D341Med (cell line): ENCODE measurements around the gene RBBP7.

Experiments
- DNase-seq: peaks from one replicate; pipeline ENCODE4 v3.0.0; 2012; ENCODE audit warnings: low spot score

RBBP7 gene

DNA sequence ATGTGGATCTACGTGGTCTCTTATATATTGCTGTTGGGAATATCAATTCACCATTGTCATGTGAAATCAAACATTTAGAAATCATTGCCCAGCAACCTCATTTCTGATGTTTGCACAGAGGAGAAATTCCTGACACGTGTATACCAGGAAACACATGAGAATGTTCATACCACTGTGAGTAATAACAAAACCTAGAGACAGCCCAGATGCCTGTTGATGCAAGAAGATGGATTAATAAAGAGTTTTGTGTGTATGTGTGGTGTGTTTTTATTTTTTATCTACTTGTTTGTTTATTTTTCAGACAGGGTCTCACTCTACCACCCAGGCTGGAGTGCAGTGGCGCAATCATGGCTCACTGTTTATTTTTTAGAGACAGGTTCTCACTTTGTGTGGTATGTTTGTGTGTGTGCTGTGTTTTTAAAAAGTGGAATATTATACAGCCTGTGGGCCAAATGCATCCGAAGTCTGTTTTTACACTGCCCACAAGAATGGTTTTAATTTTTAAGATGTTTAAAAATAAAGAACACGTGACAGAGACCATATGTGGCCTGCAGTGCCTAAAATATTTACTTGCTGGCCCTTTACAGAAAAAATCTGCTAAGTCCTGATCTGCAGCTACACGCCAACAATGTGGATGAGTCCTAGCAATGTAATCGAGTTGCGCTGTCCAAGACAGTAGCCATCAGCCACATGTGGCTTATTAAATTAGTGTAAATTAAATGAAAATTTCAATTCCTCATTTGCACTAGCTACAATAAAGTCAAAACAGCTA lies 44.7 kb downstream of the RBBP7 start:
- DNase-seq, result no peak

- no peak for DNase-seq
These were observed 47.4 kb downstream of the RBBP7 start for GRCh38 chrX:16822723-16823122.

DNA sequence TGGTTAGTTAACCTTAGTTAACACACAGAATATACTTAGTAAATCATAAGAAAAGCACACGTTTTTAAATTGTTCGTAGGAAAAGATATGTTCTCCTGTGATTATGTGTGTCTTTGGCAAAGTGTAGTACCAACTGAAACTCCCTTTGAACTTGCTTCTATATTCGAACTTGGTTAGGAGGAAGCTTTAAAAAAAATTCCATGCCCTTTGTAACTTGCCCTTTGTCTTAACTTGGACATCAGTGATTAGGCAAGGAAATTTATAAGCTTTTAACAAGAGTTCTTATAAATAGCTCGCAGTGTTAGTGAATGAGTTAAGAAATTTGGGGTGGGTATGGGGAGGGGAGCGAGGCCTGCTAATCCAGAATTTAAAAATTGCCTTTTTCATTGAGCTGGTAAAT lies 50.5 kb downstream of the RBBP7 start:
- DNase-seq, result no peak

DNA sequence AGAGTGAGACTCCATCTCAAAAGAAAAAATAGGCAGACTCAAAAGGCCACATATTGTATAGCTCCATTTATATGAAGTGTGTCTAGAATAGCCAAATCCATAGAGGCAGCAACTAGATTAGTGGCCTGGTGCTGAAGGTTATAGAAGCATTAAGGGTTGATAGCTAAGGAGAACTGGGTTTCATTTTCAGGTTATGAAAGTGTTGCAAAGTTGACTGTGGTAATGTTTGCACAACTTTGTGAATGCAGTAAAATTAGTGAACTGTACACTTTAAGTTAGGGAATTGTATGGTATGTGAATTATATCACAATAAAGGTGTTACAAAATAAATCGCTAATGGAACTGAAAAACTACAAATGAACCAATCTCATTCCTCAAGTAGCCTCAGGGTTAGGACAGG lies 55.6 kb downstream of the RBBP7 start:
- no peak for DNase-seq

GRCh38 chrX:16807976-16808542 lies 62.1 kb downstream of the RBBP7 start:
- DNase-seq, result no peak

DNA sequence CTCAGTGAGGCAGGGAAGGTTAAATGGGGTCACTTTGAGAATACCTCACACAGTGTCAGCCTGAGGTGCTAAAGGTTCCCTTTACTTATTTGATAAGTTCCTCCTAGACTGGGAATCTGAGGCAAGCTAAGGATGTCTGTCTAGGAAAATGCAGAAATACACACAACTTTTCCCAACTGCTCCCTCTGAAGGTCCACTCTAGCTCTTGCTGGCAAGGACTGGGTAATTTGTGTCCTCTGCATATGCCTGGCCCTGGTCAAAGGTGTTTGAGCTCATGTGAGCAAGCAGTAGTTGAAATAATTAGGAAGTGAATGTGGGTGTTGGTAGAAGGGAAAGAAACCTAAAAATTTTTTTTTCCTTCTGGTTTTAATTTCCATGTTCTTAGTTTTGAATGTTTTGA lies 62.6 kb downstream of the RBBP7 start:
- DNase-seq, result no peak

- no peak for DNase-seq
These were observed 65.2 kb downstream of the RBBP7 start for GRCh38 chrX:16804923-16805464.

- DNase-seq, result no peak
These were observed 72.3 kb downstream of the RBBP7 start for GRCh38 chrX:16797841-16798240.

- no peak for DNase-seq
These were observed 72.8 kb downstream of the RBBP7 start for GRCh38 chrX:16797358-16797757.

DNA sequence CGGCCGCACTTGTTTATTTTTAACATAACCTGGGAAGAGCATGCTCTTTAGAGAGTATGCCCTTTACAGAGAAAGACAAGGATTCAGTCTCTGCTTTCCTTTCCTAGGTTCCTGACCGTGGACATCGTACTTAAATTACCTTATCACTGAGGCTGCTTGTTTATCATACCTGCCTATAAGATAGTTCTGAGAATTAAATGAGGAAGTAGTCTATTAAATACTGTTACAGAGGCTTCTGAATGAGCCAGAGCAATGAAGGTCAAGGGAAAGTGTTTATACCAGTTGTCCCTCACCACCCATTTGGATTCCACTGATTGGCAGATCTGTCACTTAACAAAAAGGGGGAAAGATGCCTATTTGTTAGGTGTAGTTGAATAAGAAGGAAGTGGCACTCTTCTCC lies 73.9 kb downstream of the RBBP7 start:
- DNase-seq, result no peak
